GM23338 (cell line): Measurements from ENCODE around the gene MALRD1.

ENCODE experiments used
- CREB1 ChIP-seq: fragments of 250-450 bp; sonication (Bioruptor Pico); IDR thresholded peaks from 2 replicates; pipeline ENCODE4 v1.5.0; 2020; ENCODE audit warnings: low read depth, mild to moderate bottlenecking, moderate library complexity
- CTCF ChIP-seq, 2 experiments: fragments of 200-600 bp in 1 of 2; sonication (generic) in 1 of 2; conservative IDR thresholded peaks; 2 replicates each; pipeline versions ENCODE4 v1.5.1 to v1.6.1; 2016 to 2017; ENCODE audit warnings: antibody characterized with exemption in 2 of 2, low read depth in 2 of 2, mild to moderate bottlenecking in 2 of 2, moderate library complexity in 1 of 2
- EZH2 ChIP-seq: fragments of 200-600 bp; sonication (generic); IDR thresholded peaks from one replicate; pipeline ENCODE4 v1.8.0; 2017; ENCODE audit warnings: antibody characterized with exemption, mild to moderate bottlenecking, low read depth; ENCODE audit not compliant: unreplicated experiment
- EZH2phosphoT487 ChIP-seq: fragments of 200-600 bp; sonication (generic); IDR thresholded peaks from one replicate; pipeline ENCODE4 v1.8.1; 2018; ENCODE audit warnings: antibody characterized with exemption; ENCODE audit not compliant: unreplicated experiment
- NANOG ChIP-seq: IDR thresholded peaks from 2 replicates; pipeline ENCODE4 v1.6.1; 2016; ENCODE audit warnings: antibody characterized with exemption, borderline replicate concordance

- TF ChIP-seq CTCF (conservative IDR thresholded peaks at IDR 0.05; ENCODE audit: low read depth in 2 of 2) (no peak), CREB1 (CRISPR knock-in tag) (no peak), NANOG (no peak), EZH2 (no peak), EZH2phosphoT487 (no peak)
Measured at GRCh38 chr10:19071946-19072345, 23.3 kb downstream of the MALRD1 start.
